Gastroesophageal sphincter (tissue), 4 donors: Measurements from ENCODE around the gene ADAM22. TPM values are rescaled to one million over a fixed set of nuclear protein-coding genes. Genes with fewer than 3 reads are reported as not detected.
"Not testable (repeated sequence)": the region's sequence is repeated elsewhere in the genome, so short reads cannot be mapped to it uniquely, and the experiment has no call there.

ENCODE experiments used
- ATAC-seq: fragments of 150-250 bp; one replicate; pipeline ENCODE4 v1.9.1; 2016; ENCODE audit warnings: mild to moderate bottlenecking, moderate library complexity
- H3K27ac ChIP-seq, 4 donors: fragments of 200-600 bp; sonication (generic) in 3 of 4; 1 replicate in 3 of 4; 2 replicates in 1 of 4; pipeline ENCODE4 v1.5.1; 2016 to 2019
- H3K27me3 ChIP-seq: fragments of 200-600 bp; sonication (generic); one replicate; pipeline ENCODE4 v1.5.1; 2019
- H3K36me3 ChIP-seq, 2 donors: fragments of 200-600 bp; sonication (generic); one replicate each; pipeline ENCODE4 v1.5.1; 2019; ENCODE audit warnings: control low read depth in 1 of 2
- H3K4me1 ChIP-seq, 3 donors: fragments of 200-600 bp; sonication (generic); 1 replicate in 2 of 3; 2 replicates in 1 of 3; pipeline ENCODE4 v1.5.1; 2016 to 2019; ENCODE audit warnings: control low read depth in 2 of 3
- H3K4me3 ChIP-seq, 2 donors: fragments of 200-600 bp; sonication (generic); one replicate each; pipeline ENCODE4 v1.5.1; 2019; ENCODE audit warnings: mild to moderate bottlenecking in 1 of 2, moderate library complexity in 1 of 2
- H3K9me3 ChIP-seq, 3 donors: fragments of 200-600 bp; sonication (generic); one replicate each; pipeline ENCODE4 v1.5.1; 2017 to 2019; ENCODE audit warnings: control low read depth in 2 of 3
- EP300 ChIP-seq: sonication (generic); formaldehyde crosslinking; IDR thresholded peaks from one replicate; pipeline ENCODE4 v1.6.1; 2017; ENCODE audit warnings: antibody characterized with exemption, mild to moderate bottlenecking
- POLR2A ChIP-seq, 2 donors: fragments of 450-650 bp; IDR thresholded peaks; one replicate each; pipeline ENCODE4 v1.6.1; 2017; ENCODE audit warnings: antibody characterized with exemption in 2 of 2, mild to moderate bottlenecking in 2 of 2, moderate library complexity in 1 of 2
- POLR2AphosphoS5 ChIP-seq: sonication (generic); formaldehyde crosslinking; IDR thresholded peaks from one replicate; pipeline ENCODE4 v1.6.1; 2017; ENCODE audit warnings: antibody characterized with exemption
- WGBS, 2 donors: methylation state at CpG; one replicate each; pipeline ENCODE4 v1.1.5; 2018; ENCODE audit warnings: low coverage in 1 of 2; 5-methylcytosine and 5-hydroxymethylcytosine counted together
- total RNA-seq, 4 donors: library from RNA; depleted of rRNA; stranded (reverse); fragments of >200 nt; gene quantifications; one replicate each; pipeline ENCODE4 v1.1.0, GENCODE V29; 2016
- TF ChIP-seq, protein P1 (sequence below), 4 experiments: fragments of 200-600 bp in 2 of 4; fragments of 450-650 bp in 2 of 4; sonication (generic) in 1 of 4; IDR thresholded peaks; one replicate each; pipeline ENCODE4 v1.5.1; 2017 to 2019; ENCODE audit warnings: antibody characterized with exemption in 4 of 4, mild to moderate bottlenecking in 2 of 4, moderate library complexity in 2 of 4

ADAM22 gene
- total RNA-seq, 4 donors from 2014 or later = 1.1 to 3.6 (median 1.7) TPM

- no peaks in the 10 kb centered on the region for H3K36me3 ChIP-seq
- WGBS, 2 donors = 77 to 83% methylated on average over 3 of the region's 4 CpGs
- H3K9me3 ChIP-seq = no peaks in the 10 kb centered on the region
- no peak overlapping the region for H3K27ac ChIP-seq
- H3K4me3 ChIP-seq = no peak overlapping the region
- no peaks in the 10 kb centered on the region for H3K4me1 ChIP-seq
- no peak for ATAC-seq
- no peaks in the 10 kb centered on the region for H3K27me3 ChIP-seq
- TF ChIP-seq EP300 (no peak), POLR2AphosphoS5 (no peak), POLR2A (IDR thresholded peaks at IDR 0.05) (no peak)
- TF ChIP-seq, protein P1, sequence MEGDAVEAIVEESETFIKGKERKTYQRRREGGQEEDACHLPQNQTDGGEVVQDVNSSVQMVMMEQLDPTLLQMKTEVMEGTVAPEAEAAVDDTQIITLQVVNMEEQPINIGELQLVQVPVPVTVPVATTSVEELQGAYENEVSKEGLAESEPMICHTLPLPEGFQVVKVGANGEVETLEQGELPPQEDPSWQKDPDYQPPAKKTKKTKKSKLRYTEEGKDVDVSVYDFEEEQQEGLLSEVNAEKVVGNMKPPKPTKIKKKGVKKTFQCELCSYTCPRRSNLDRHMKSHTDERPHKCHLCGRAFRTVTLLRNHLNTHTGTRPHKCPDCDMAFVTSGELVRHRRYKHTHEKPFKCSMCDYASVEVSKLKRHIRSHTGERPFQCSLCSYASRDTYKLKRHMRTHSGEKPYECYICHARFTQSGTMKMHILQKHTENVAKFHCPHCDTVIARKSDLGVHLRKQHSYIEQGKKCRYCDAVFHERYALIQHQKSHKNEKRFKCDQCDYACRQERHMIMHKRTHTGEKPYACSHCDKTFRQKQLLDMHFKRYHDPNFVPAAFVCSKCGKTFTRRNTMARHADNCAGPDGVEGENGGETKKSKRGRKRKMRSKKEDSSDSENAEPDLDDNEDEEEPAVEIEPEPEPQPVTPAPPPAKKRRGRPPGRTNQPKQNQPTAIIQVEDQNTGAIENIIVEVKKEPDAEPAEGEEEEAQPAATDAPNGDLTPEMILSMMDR (IDR thresholded peaks at IDR 0.05) = no peak
These were observed 21.9 kb upstream of the ADAM22 start for GRCh38 chr7:87912121-87912520.

DNA sequence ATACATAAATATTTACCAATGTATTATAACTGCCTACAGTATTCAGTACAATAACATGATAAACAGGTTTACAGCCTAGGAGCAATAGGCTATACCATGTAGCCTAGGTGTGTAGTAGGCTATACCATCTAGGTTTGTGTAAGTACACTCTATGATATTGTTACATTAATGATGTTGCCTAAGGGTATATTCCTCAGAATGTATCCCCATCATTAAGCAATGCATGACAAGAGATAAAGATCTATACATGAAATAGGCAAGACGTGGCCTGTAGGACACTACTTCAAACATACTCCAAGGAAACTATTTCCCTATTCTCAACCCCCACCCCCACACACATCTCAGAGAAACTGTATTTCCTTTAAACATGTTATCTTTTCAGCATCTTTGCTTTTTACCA is 15.3 kb upstream of the ADAM22 start:
- ATAC-seq = no peak
- Histone ChIP-seq H3K27me3 (no peaks in the 10 kb centered on the region), H3K4me1 (no peaks in the 10 kb centered on the region), H3K36me3 (no peaks in the 10 kb centered on the region), H3K4me3 (no peak overlapping the region), H3K9me3 (no peaks in the 10 kb centered on the region), H3K27ac (no peak overlapping the region)
- TF ChIP-seq EP300 (no peak), POLR2AphosphoS5 (no peak), POLR2A (IDR thresholded peaks at IDR 0.05) (no peak)
- TF ChIP-seq, protein P1 (IDR thresholded peaks at IDR 0.05) = no peak
- WGBS, 2 donors = 63 to 78% methylated on average over 1 of the region's 1 CpG

- no peak for TF ChIP-seq EP300
- no peak for TF ChIP-seq POLR2A (IDR thresholded peaks at IDR 0.05)
- no peak for TF ChIP-seq POLR2AphosphoS5
- TF ChIP-seq, protein P1 (IDR thresholded peaks at IDR 0.05) = no peak
- H3K4me1 ChIP-seq = no peaks in the 10 kb centered on the region
- H3K36me3 ChIP-seq = no peaks in the 10 kb centered on the region
- H3K9me3 ChIP-seq = no peaks in the 10 kb centered on the region
- no peak overlapping the region for H3K27ac ChIP-seq
- 92 to 100% methylated on average over 3 of the region's 6 CpGs for WGBS, 2 donors
- no peak overlapping the region for H3K4me3 ChIP-seq
- no peaks in the 10 kb centered on the region for H3K27me3 ChIP-seq
- ATAC-seq = no peak
These were observed 14.2 kb upstream of the ADAM22 start for GRCh38 chr7:87919875-87920274.

- ATAC-seq = no peak
- Histone ChIP-seq H3K4me3 (no peak overlapping the region), H3K36me3 (no peaks in the 10 kb centered on the region), H3K27ac (no peak overlapping the region), H3K4me1 (no peaks in the 10 kb centered on the region), H3K9me3 (no peaks in the 10 kb centered on the region), H3K27me3 (no peaks in the 10 kb centered on the region)
- TF ChIP-seq POLR2AphosphoS5 = no peak
- TF ChIP-seq POLR2A (IDR thresholded peaks at IDR 0.05) = no peak
- TF ChIP-seq EP300 = no peak
- TF ChIP-seq, protein P1 (IDR thresholded peaks at IDR 0.05) = no peak
- WGBS, 2 donors = 40 to 92% methylated on average over 1 to 2 of the region's 5 CpGs
These were observed 13.5 kb upstream of the ADAM22 start for GRCh38 chr7:87920578-87920977.

DNA sequence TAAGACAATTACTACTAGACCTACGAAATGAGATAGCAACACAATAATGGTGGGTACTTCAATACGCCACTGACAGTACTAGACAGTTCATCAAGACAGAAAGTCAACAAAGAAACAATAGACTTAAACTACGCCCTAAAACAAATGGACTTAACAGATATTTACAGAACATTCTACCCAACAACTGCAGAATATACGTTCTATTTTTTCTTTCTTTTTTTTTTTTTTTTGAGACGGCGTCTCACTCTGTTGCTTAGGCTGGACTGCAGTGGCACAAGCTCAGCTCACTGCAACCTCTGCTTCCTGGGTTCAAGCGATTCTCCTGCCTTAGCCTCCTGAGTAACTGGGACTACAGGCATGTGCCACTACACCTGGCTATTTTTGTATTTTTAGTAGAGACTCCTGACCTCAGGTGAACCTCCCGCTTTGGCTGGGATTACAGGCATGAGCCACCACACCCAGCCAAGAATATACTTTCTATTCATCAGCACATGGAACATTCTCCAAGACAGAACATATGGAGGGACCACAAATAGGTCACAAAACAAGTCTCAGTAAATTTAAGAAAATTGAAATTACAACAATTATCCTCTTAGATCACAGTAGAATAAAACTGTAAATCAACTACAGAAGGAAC is 11.2 kb upstream of the ADAM22 start:
- not testable (repeated sequence) for H3K9me3 ChIP-seq, H3K27ac ChIP-seq, H3K36me3 ChIP-seq, H3K4me3 ChIP-seq, H3K4me1 ChIP-seq, ATAC-seq, H3K27me3 ChIP-seq
- WGBS, 2 donors = 83 to 98% methylated on average over 4 to 8 of the region's 8 CpGs
